Activated naive CD4-positive, alpha-beta T cell treated with anti-CD3 and anti-CD28 coated beads for 36 hours (primary cell): ENCODE measurements around the gene CCL25. TPM values are rescaled to one million over a fixed set of nuclear protein-coding genes. Genes with fewer than 3 reads are reported as not detected.
A peak's percentile ranks its signal among the peaks of the same experiment; 100 is the strongest.

Source experiments
- CTCF ChIA-PET: fragments of 350-600 bp; sonication (Branson Sonifier 250); formaldehyde crosslinking; loops from one replicate; lab custom pipeline; 2021; ENCODE audit warnings: antibody characterized with exemption; lab: Charles Lee
- DNase-seq: peaks from one replicate; pipeline ENCODE4 v3.0.0-alpha.2; 2020
- H3K27ac Mint-ChIP-seq: one replicate; pipeline ENCODE4 v1.8.0; 2021; ENCODE audit warnings: mild to moderate bottlenecking, mixed read lengths
- H3K27me3 Mint-ChIP-seq: one replicate; pipeline ENCODE4 v1.8.0; 2021; ENCODE audit warnings: low read depth, mixed read lengths
- H3K36me3 Mint-ChIP-seq: one replicate; pipeline ENCODE4 v1.8.0; 2021; ENCODE audit warnings: low read depth, mixed read lengths
- H3K4me1 Mint-ChIP-seq: one replicate; pipeline ENCODE4 v1.8.0; 2021; ENCODE audit warnings: low read depth, mixed read lengths
- H3K4me3 Mint-ChIP-seq: one replicate; pipeline ENCODE4 v1.8.0; 2021; ENCODE audit warnings: mild to moderate bottlenecking, moderate library complexity, mixed read lengths
- H3K9me3 Mint-ChIP-seq: one replicate; pipeline ENCODE4 v1.8.0; 2021; ENCODE audit warnings: mixed read lengths
- intact Hi-C: fragments of 100-400 bp; cut with micrococcal nuclease; formaldehyde crosslinking; loops from one replicate; pipeline ENCODE4 v1.15.1; 2023
- total RNA-seq, 2 experiments: library from RNA; stranded (reverse); gene quantifications; one replicate each; pipeline ENCODE4 v1.2.3, GENCODE V29; 2021

Gene CCL25
- total RNA-seq, 2 experiments from 2014 or later, result not detected

DNA sequence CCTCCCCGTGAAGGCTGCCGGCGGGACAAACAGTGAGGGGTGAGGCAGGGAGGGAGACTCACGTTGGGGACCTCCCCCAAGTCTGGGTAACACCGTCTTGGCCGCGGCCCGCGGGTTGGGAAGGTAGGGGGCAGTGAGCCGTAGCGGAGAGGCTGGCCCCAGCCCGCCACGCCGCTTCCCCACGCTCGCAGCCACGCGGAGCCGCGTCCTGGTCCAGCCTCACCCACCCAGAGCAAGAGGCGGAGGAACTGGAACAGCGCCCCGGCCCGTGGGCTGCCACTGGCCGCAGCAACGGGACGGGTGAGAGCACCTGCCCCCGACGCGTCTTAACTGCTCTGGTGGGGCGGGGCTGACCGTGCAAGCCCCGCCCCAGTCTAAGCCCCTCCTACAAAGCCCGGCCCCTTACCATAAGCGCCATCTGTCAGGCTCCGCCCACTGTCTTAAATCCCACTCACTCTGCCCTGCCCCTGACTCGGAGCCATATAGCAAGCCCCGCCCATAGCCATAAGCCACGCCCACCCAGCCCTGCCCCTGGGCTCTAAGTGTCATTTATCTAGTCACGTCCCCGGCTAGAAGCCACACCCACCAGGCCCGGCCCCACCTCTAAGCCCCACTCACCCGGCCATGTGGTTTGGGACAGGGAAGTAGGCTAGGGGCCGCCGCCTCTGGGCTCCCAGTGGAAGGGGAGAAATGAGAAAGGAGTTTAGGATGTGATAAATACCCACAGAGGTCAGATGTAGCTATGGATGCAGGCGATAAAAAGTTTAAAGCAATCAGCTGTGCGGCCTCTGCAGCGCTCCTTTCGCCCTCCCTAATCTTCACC is 2.1 kb upstream of the CCL25 start:
- Mint-ChIP-seq H3K27ac (no peak overlapping the region), H3K9me3 (no peaks in the 10 kb centered on the region), H3K4me1 (peaks cover 15% of the 10 kb centered on the region), H3K27me3 (no peaks in the 10 kb centered on the region), H3K4me3 (peak overlapping the region; percentile 47), H3K36me3 (no peaks in the 10 kb centered on the region)
- intact Hi-C loops, result loop anchor here (1.0 to 5.0 kb wide), 2 partner anchors 108 to 221 kb away; partner anchors contain the start of gene TIMM44
- DNase-seq, result peak; percentile 95
- CTCF ChIA-PET, result no interaction called here

DNA sequence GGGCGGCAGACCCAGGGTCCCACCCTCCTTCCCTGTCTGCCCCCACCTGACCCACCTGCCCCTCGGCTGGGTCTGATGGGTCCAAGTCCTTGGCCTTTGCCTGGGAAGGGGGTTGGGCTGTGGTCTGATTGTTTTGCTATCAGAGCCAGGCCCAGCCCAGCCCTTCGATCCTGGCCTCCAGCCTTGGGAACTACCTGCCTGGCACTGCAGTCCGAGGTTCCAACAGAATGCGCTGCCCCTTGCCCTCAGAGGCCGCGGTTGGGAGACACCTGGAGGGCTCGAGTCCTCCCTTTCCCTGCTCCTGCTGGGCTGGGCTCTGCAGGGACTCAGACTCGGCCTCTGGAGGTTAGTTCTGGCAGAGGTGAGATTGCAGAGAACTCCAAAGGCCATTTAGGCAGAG is 1.6 kb downstream of the CCL25 start:
- Mint-ChIP-seq H3K4me1 (peaks cover 12% of the 10 kb centered on the region), H3K27me3 (no peaks in the 10 kb centered on the region), H3K9me3 (no peaks in the 10 kb centered on the region), H3K36me3 (no peaks in the 10 kb centered on the region), H3K4me3 (no peak overlapping the region), H3K27ac (no peak overlapping the region)
- intact Hi-C loops, result loop anchor here (5.0 kb wide), 1 partner anchor 112 kb away; the partner anchor contains the start of gene TIMM44
- CTCF ChIA-PET, result interaction anchor here (0.7 kb wide), 1 partner anchor 441 kb away, joined by 3 read pairs; no protein-coding TSS in a partner anchor
- DNase-seq, result no peak

DNA sequence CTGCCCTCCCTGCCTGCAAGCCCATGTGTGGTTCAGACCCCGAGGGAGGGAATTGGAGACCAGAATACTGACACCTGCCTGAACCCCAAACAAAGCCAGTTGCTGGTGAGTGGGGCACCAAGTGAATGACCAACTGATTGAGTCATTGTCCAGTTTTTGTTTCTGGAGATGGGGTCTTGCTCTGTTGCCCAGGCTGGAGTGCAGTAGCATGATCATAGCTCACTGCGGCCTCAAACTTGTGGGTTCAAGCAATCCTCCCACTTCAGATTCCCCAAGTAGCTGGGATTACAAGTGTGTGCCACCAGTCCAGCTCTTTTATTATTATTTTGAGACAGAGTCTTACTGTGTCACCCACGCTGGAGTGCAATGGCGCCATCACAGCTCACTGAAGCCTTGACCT is 4.0 kb downstream of the CCL25 start:
- Mint-ChIP-seq H3K36me3 (no peaks in the 10 kb centered on the region), H3K4me1 (peaks cover 7% of the 10 kb centered on the region), H3K9me3 (no peaks in the 10 kb centered on the region), H3K27me3 (no peaks in the 10 kb centered on the region), H3K27ac (no peak overlapping the region), H3K4me3 (no peak overlapping the region)
- CTCF ChIA-PET, result interaction anchor here (0.6 to 0.9 kb wide), 2 partner anchors 19 to 54 kb away, joined by 3 read pairs; no protein-coding TSS in a partner anchor
- intact Hi-C loops, result no loop called here
- DNase-seq, result no peak

DNA sequence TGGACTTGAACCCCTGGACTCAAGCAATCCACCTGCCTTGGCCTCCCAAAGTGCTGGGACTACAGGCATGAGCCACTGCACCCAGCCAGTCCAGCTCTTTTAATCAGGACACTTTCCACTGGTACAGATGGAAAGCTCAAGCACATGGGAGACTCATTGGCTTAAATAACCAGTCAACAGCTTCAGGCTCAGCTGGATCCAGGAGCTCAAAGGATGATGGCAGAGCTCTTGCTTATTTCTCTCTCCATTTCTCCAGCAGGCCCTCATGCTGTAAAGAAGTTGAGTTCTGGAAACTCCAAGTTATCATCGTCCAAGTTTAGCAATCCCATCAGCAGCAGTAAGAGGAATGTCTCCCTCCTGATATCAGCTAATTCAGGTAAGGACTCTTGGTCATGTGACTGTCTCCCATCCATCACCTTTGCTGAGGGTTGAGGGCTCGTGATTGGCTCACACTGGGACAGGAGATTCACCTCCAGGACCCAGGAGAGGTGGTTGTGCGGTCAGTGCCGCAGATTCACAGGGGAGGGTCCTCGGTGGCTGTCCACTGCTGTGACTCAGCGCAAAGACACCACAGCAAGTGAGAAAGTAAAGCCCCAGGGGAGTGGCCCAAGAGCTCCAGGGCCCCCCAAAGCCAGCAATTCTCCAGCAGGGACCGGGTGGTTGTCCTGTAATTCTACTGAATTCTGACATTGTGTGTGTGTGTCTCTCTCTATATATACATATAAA is 5.1 kb downstream of the CCL25 start:
- Mint-ChIP-seq H3K27me3 (no peaks in the 10 kb centered on the region), H3K27ac (no peak overlapping the region), H3K36me3 (no peaks in the 10 kb centered on the region), H3K4me1 (peaks cover 2% of the 10 kb centered on the region), H3K4me3 (no peak overlapping the region), H3K9me3 (no peaks in the 10 kb centered on the region)
- intact Hi-C loops, result no loop called here
- CTCF ChIA-PET, result interaction anchor here (1.2 kb wide), 1 partner anchor 12 kb away, joined by 3 read pairs; no protein-coding TSS in a partner anchor
- no peak for DNase-seq

DNA sequence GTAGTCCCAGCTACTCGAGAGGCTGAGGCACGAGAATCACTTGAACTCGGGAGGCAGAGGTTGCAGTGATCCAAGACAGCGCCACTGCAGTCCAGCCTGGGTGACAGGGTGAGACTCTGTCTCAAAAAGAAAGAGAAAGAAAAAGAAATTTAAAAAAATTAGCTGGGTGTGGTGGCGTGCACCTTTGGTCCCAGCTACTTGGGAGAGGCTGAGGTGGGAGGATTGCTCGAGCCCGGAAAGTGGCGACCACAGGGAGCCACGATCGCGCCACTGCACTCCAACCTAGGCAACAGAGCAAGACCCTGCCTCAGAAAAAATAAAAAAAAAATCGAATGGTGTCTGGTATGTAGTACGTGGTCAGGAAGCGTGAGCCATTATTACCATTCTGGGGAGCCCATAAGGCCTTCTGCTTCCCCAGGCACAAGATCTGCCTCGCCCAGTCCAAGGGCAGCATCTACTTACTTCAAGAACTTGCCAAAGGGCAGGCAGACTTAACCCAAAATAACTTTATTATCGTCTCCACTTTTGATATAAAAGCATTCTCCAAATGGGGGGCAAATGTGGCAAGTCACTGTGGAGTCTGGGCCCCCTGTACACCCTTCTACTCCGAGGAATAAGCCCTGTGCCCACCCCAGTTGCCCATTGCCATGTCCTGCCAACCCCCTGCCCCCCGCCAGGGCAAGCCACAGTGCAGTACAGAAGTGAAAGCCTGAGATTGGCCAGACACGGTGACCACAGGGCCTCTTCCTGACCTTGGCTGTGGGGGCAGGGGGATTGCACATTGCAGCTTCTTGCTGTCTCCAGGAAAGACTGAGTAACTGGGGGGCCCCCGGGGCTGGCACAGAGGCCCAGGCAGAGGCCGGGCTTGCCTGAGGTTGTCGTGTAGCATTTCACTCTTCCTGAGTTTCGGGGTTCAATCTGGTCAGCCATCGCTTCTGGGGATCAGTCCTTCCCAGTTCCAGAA is 12.6 kb downstream of the CCL25 start:
- intact Hi-C loops, result no loop called here
- Mint-ChIP-seq H3K27me3 (no peaks in the 10 kb centered on the region), H3K4me1 (no peaks in the 10 kb centered on the region), H3K27ac (no peak overlapping the region), H3K9me3 (peaks cover 12% of the 10 kb centered on the region), H3K4me3 (no peak overlapping the region), H3K36me3 (peaks cover 2% of the 10 kb centered on the region)
- DNase-seq, result peak; percentile 13
- CTCF ChIA-PET, result interaction anchor here (0.6 to 0.7 kb wide), 2 partner anchors 38 to 618 kb away, joined by 3 to 7 read pairs; no protein-coding TSS in a partner anchor

DNA sequence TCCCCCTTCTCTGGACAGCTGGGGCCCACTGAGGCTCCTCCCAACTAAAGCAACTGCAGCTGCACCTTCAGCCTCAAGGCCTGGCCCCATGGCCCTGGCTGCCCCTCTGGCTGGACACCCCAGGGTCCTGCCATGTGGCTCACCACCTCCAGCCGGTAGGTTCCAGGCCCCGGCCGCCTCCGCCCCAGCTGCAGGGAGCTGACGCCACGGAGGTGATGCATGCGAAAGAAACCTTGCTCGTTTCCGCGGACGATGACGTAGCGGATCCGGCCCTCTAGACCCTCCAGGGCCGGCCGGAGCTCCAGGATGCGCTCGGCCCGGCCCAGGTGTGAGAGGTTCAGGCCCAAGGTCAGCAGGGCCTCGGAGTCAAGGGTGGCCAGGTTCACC is 13.3 kb downstream of the CCL25 start:
- Mint-ChIP-seq H3K4me3 (no peak overlapping the region), H3K9me3 (peaks cover 15% of the 10 kb centered on the region), H3K36me3 (peaks cover 2% of the 10 kb centered on the region), H3K4me1 (no peaks in the 10 kb centered on the region), H3K27me3 (no peaks in the 10 kb centered on the region), H3K27ac (no peak overlapping the region)
- CTCF ChIA-PET, result no interaction called here
- DNase-seq, result no peak
- intact Hi-C loops, result no loop called here

DNA sequence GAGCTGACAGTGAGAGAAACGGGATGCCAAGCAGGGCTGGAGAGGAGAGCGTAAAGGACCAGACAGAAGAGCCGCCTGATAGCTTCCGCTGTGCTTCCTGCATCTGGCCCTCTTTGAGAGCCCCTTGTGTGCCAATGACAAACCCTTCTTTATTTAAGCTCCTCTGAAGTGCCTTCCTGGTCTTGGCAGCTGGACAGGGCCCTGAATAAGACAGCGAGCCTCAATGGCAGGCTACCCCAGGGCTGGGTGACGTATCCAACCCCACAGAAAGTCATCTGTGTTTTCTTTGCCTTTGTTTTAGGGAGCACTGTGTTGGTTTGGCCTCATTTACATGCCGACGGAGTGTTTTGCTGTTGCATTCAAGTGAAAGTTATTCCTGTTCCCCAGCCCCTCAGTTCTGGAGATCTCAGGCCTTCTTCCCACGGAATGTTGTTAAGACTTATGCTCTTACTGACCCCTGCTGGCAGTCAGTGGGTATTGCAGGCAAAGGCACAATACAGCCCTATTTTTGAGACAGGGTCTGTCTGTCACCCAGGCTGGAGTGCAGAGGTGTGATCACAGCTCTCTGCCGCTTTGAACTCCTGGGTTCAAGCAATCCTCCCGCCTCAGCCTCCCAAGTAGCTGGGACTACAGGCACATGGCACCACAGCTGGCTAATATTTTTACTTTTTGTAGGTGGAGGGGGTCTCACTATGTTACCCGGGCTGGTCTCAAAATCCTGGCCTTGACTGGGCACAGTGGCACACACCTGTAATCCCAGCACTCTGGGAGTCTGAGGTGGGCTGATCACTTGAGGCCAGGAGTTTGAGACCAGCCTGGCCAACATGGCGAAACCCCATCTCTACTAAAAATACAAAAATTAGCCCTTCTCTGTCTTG is 16.8 kb downstream of the CCL25 start:
- H3K27me3 Mint-ChIP-seq, result no peaks in the 10 kb centered on the region
- H3K4me3 Mint-ChIP-seq, result no peak overlapping the region
- intact Hi-C loops, result loop anchor here (1.0 kb wide), 1 partner anchor 125 kb away; no protein-coding TSS in a partner anchor
- H3K9me3 Mint-ChIP-seq, result peaks cover 20% of the 10 kb centered on the region
- H3K4me1 Mint-ChIP-seq, result no peaks in the 10 kb centered on the region
- H3K36me3 Mint-ChIP-seq, result peaks cover 2% of the 10 kb centered on the region
- CTCF ChIA-PET, result interaction anchor here (0.6 to 2.3 kb wide), 6 partner anchors 11 to 125 kb away, joined by 3 to 17 read pairs (median 3); partner anchors contain the start of gene TIMM44
- peak; percentile 33 for DNase-seq
- no peak overlapping the region for H3K27ac Mint-ChIP-seq

DNA sequence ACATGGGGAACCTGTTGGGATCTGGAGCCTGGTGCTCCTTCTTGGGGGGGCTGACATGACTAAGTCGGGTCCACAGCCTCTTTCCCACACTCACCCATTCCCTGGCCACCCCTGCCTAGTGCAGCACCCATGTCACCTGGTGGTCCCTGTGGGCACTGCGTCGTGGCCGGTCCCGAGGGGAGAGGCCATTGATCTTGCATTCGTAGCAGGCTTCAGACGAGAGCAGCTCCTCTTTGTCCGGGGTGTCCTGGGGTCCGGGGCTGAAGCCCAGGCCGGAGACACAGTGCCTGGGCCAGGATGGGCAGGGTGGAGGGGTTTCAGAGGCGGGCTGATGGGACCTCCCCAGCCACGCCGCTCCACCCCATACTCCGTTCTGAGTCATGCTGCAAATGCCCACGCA is 19.4 kb downstream of the CCL25 start:
- Mint-ChIP-seq H3K27me3 (no peaks in the 10 kb centered on the region), H3K27ac (no peak overlapping the region), H3K36me3 (peaks cover 2% of the 10 kb centered on the region), H3K4me1 (no peaks in the 10 kb centered on the region), H3K9me3 (peaks cover 24% of the 10 kb centered on the region), H3K4me3 (no peak overlapping the region)
- intact Hi-C loops, result no loop called here
- DNase-seq, result no peak
- CTCF ChIA-PET, result no interaction called here

DNA sequence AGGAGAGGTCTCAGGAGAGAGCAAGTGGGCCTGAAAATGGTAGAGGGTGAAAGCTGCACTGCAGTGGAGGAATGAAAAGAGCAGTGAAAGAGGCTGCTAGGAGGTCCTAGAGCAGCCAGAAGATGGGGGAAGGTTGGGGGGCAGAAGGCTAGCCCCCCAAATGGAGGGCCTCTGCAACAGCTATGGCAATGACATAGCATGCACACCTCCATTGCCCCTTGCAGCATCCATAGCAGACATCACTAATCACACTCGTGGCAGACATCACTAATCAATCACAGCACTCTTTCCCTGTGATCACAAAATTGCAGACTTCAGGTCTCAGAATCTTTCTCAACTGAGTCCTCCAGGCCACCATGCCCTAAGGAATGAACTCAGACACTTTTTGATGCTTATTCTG is 21.9 kb downstream of the CCL25 start:
- intact Hi-C loops, result no loop called here
- H3K27ac Mint-ChIP-seq, result no peak overlapping the region
- CTCF ChIA-PET, result interaction anchor here (0.5 kb wide), 1 partner anchor 68 kb away, joined by 5 read pairs; no protein-coding TSS in a partner anchor

DNA sequence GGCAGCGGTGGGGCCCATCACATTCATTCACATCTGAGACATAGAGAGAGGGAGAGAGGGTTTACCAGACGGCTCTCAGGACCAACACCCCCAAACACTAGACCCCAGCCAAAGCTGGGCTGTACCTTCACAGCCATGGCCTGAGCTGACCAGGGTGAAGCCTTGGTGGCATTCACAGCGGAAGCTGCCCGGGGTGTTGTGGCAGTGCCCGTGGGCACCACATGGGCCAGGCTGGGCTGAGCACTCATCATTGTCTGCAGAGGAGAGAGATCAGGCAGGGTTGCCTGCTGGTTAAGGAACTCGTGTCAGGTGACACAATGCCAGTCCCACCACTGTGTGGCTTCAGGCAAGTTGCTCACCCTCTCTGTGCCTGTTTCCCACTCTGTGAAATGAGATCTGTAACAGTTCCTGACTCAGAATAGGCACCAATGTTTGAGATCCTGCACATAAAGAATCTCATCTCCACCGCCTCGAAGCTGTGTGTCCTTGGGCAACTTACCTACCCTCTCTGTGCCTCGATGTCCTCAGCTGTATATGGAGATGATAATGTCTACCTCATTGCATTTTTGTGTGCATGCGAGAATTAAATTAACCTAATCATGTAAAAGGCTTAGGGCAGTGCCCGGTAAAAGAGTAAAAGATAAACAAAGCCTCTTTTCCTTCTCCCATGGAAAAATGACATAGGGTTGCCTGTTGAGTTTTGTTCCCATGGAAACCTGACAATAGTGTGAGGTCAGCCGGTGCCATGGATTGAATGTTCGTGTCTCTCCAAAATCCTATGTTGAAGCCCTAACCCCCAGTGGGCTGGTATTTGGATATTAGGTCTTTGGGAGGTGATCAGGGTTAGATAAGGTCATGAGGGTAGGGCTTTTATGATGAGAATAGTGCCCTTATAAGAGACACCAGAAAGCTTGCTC is 22.9 kb downstream of the CCL25 start:
- no peaks in the 10 kb centered on the region for H3K36me3 Mint-ChIP-seq
- no peak overlapping the region for H3K4me3 Mint-ChIP-seq
- H3K9me3 Mint-ChIP-seq, result peaks cover 10% of the 10 kb centered on the region
- intact Hi-C loops, result no loop called here
- no peaks in the 10 kb centered on the region for H3K27me3 Mint-ChIP-seq
- CTCF ChIA-PET, result interaction anchor here (0.6 kb wide), 1 partner anchor 45 kb away, joined by 4 read pairs; no protein-coding TSS in a partner anchor
- no peak for DNase-seq
- H3K4me1 Mint-ChIP-seq, result no peaks in the 10 kb centered on the region
- H3K27ac Mint-ChIP-seq, result no peak overlapping the region

More for the DNA sequence above, 21.9 kb downstream of the CCL25 start:
- H3K4me1 Mint-ChIP-seq, result no peaks in the 10 kb centered on the region
- H3K27me3 Mint-ChIP-seq, result no peaks in the 10 kb centered on the region
- no peak for DNase-seq
- H3K9me3 Mint-ChIP-seq, result peaks cover 18% of the 10 kb centered on the region
- no peak overlapping the region for H3K4me3 Mint-ChIP-seq
- peaks cover 2% of the 10 kb centered on the region for H3K36me3 Mint-ChIP-seq
